Thoracic aorta (tissue), 2 donors: ENCODE results near the gene PITX1. TPM values are rescaled to one million over a fixed set of nuclear protein-coding genes. Genes with fewer than 3 reads are reported as not detected.
A peak's percentile ranks its signal among the peaks of the same experiment; 100 is the strongest.

Source experiments
- ATAC-seq: fragments of 150-250 bp; one replicate; pipeline ENCODE4 v1.8.0; 2017; ENCODE audit warnings: low read depth; ENCODE audit not compliant: insufficient number of reproducible peaks, low FRiP score
- DNase-seq: peaks from one replicate; pipeline ENCODE4 v3.0.0-alpha.2; 2020; ENCODE audit warnings: low spot score
- H3K27ac ChIP-seq, 2 donors: fragments of 200-600 bp; sonication (generic); 1 replicate in 1 of 2; 2 replicates in 1 of 2; pipeline ENCODE4 v1.5.1; 2016; ENCODE audit warnings: mild to moderate bottlenecking in 2 of 2, moderate library complexity in 2 of 2
- H3K27me3 ChIP-seq: fragments of 200-600 bp; sonication (generic); replicated peaks from 2 replicates; pipeline ENCODE4 v1.6.0; 2016; ENCODE audit warnings: mild to moderate bottlenecking; ENCODE audit not compliant: insufficient read depth
- H3K36me3 ChIP-seq: fragments of 200-600 bp; sonication (generic); one replicate; pipeline ENCODE4 v1.5.1; 2016
- H3K4me1 ChIP-seq, 2 donors: fragments of 200-600 bp; sonication (generic); 1 replicate in 1 of 2; 2 replicates in 1 of 2; pipeline versions ENCODE4 v1.5.1 to v1.6.0; 2016; ENCODE audit warnings: low read depth in 2 of 2, mild to moderate bottlenecking in 1 of 2; ENCODE audit not compliant: control insufficient read depth in 1 of 2
- H3K4me3 ChIP-seq: fragments of 200-600 bp; sonication (generic); 2 replicates; pipeline ENCODE4 v1.5.1; 2016; ENCODE audit warnings: mild to moderate bottlenecking
- H3K9me3 ChIP-seq: fragments of 200-600 bp; sonication (generic); 2 replicates; pipeline ENCODE4 v1.5.1; 2016
- total RNA-seq, 2 donors: library from RNA; depleted of rRNA; stranded (reverse); fragments of >200 nt; gene quantifications; one replicate each; pipeline versions ENCODE4 v1.1.0 to v1.2.3, GENCODE V29; 2016
- TF ChIP-seq, protein P1 (sequence below): fragments of 200-600 bp; sonication (generic); IDR thresholded peaks from one replicate; pipeline ENCODE4 v1.5.1; 2019; ENCODE audit warnings: antibody characterized with exemption

PITX1 gene
- total RNA-seq, 2 donors from 2014 or later: not detected

GRCh38 chr5:135039271-135040033, 5.4 kb upstream of the PITX1 start:
- H3K4me1 ChIP-seq: peaks cover 9 to 24% of the 10 kb centered on the region in 2 donors
- H3K36me3 ChIP-seq: no peaks in the 10 kb centered on the region
- ATAC-seq (no peak), DNase-seq (no peak)
- H3K9me3 ChIP-seq: no peaks in the 10 kb centered on the region
- TF ChIP-seq, protein P1, sequence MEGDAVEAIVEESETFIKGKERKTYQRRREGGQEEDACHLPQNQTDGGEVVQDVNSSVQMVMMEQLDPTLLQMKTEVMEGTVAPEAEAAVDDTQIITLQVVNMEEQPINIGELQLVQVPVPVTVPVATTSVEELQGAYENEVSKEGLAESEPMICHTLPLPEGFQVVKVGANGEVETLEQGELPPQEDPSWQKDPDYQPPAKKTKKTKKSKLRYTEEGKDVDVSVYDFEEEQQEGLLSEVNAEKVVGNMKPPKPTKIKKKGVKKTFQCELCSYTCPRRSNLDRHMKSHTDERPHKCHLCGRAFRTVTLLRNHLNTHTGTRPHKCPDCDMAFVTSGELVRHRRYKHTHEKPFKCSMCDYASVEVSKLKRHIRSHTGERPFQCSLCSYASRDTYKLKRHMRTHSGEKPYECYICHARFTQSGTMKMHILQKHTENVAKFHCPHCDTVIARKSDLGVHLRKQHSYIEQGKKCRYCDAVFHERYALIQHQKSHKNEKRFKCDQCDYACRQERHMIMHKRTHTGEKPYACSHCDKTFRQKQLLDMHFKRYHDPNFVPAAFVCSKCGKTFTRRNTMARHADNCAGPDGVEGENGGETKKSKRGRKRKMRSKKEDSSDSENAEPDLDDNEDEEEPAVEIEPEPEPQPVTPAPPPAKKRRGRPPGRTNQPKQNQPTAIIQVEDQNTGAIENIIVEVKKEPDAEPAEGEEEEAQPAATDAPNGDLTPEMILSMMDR: no peak
- H3K27ac ChIP-seq: peak overlapping the region in 1 of 2 donors; percentile 11
- peaks cover 43% of the 10 kb centered on the region for H3K27me3 ChIP-seq
- peak overlapping the region; percentile 56 for H3K4me3 ChIP-seq

GRCh38 chr5:135038813-135039270, 4.8 kb upstream of the PITX1 start:
- H3K36me3 ChIP-seq: no peaks in the 10 kb centered on the region
- H3K4me1 ChIP-seq: peaks cover 9 to 30% of the 10 kb centered on the region in 2 donors
- H3K4me3 ChIP-seq: peak overlapping the region; percentile 56
- ATAC-seq: no peak
- peaks cover 44% of the 10 kb centered on the region for H3K27me3 ChIP-seq
- TF ChIP-seq, protein P1: no peak
- no peaks in the 10 kb centered on the region for H3K9me3 ChIP-seq
- no peak for DNase-seq
- peak overlapping the region in 1 of 2 donors; percentile 11 for H3K27ac ChIP-seq

GRCh38 chr5:135038205-135038812, 4.3 kb upstream of the PITX1 start:
- ATAC-seq (no peak), DNase-seq (no peak)
- no peaks in the 10 kb centered on the region for H3K9me3 ChIP-seq
- peak overlapping the region; percentile 56 for H3K4me3 ChIP-seq
- no peaks in the 10 kb centered on the region for H3K36me3 ChIP-seq
- no peak overlapping the region for H3K27ac ChIP-seq
- TF ChIP-seq, protein P1: no peak
- peaks cover 44% of the 10 kb centered on the region for H3K27me3 ChIP-seq
- H3K4me1 ChIP-seq: peaks cover 9 to 36% of the 10 kb centered on the region in 2 donors

DNA sequence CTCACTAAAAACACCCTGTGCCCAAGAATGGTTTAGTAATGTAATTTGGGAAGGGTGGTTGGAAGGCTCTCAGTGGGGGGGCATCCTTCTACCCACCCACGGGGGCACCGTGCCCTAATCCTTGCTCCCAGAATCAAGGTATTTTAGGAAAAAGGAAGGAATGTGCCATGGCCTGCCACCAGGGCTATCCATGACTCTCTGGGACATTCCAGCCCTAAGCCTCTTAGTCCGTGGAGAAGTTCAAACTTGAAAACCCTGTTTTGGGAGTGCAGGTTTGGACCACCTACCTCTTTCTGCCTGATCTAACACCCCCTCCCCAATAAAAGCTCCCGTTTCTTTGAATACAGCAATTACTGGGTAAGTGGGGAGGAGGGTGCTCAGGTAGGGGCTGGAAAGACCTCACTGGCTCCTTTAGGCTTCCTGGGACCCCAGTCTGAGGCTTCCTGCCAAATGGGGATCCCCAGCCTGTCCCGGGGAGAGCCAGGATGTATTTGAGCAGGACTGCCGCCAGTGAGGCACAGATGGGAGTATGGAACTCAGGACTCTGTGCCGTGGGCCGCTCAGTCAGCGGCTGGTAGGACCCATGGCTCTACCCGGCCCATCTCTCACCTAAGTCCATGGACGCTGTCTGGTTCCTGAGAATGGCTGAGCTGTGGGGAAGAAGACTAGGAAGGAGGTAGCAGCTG, 3.6 kb upstream of the PITX1 start:
- Histone ChIP-seq H3K27me3 (peaks cover 46% of the 10 kb centered on the region), H3K4me1 (peaks cover 16 to 42% of the 10 kb centered on the region in 2 donors), H3K36me3 (no peaks in the 10 kb centered on the region), H3K27ac (no peak overlapping the region), H3K9me3 (no peaks in the 10 kb centered on the region), H3K4me3 (no peak overlapping the region)
- ATAC-seq (no peak), DNase-seq (no peak)
- TF ChIP-seq, protein P1: no peak

DNA sequence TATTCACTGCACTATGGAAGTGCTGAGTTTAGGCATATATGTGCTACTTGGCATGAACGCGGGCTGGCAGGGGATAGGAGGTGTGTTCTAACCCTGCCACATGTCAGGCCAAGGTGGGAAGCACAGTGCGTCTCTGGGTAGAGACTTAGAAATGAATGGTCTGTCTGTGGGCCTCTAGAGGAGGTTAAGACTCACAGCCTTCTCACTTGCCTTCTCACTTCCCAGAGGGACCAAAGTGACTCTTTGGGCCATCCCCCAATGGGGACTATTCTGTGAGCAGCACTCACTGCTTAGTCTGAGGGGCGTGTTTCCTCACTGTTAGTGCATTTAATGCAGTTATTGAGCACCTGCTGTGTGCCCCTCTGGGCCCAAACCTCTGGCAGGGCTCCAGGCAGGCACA, 2.4 kb upstream of the PITX1 start:
- Histone ChIP-seq H3K36me3 (no peaks in the 10 kb centered on the region), H3K4me3 (no peak overlapping the region), H3K27me3 (peaks cover 59% of the 10 kb centered on the region), H3K9me3 (no peaks in the 10 kb centered on the region), H3K27ac (no peak overlapping the region), H3K4me1 (peaks cover 20 to 47% of the 10 kb centered on the region in 2 donors)
- TF ChIP-seq, protein P1: no peak
- DNase-seq: no peak
- ATAC-seq: no peak
